Measurements from ENCODE around the gene MAPK10. TPM values are rescaled to one million over a fixed set of nuclear protein-coding genes. Genes with fewer than 3 reads are reported as not detected.

MAPK10 gene
- total RNA-seq, 1 donor from 2014 or later, result 2.0 TPM

DNA sequence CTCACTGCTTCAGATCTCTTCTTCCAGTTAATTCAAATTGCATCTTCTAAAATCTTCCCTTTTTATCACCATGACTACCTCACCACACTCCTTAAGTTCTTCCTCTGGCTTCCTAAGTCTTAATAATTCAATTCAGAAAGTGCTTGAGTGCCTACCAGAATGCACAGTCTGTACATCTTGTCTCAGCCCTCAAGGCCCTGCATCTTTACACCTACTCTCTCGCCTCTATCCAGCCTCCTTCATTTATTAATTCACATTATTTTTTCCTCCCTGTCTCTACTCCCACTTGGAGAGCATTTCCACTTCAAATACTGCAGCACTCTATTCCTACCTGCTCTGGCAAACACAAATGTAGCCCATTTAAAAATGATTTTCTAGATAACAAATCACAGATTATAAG lies 90.5 kb downstream of the MAPK10 start:
- Mint-ChIP-seq H3K36me3 (ENCODE audit: low read depth, unreplicated experiment) (no peaks in the 10 kb centered on the region), H3K4me3 (ENCODE audit: unreplicated experiment) (no peak overlapping the region), H3K27me3 (ENCODE audit: unreplicated experiment) (peaks cover 1% of the 10 kb centered on the region), H3K9me3 (ENCODE audit: unreplicated experiment) (no peaks in the 10 kb centered on the region), H3K4me1 (ENCODE audit: unreplicated experiment) (no peaks in the 10 kb centered on the region), H3K27ac (ENCODE audit: unreplicated experiment) (no peak overlapping the region)
- TF ChIP-seq, protein P1, sequence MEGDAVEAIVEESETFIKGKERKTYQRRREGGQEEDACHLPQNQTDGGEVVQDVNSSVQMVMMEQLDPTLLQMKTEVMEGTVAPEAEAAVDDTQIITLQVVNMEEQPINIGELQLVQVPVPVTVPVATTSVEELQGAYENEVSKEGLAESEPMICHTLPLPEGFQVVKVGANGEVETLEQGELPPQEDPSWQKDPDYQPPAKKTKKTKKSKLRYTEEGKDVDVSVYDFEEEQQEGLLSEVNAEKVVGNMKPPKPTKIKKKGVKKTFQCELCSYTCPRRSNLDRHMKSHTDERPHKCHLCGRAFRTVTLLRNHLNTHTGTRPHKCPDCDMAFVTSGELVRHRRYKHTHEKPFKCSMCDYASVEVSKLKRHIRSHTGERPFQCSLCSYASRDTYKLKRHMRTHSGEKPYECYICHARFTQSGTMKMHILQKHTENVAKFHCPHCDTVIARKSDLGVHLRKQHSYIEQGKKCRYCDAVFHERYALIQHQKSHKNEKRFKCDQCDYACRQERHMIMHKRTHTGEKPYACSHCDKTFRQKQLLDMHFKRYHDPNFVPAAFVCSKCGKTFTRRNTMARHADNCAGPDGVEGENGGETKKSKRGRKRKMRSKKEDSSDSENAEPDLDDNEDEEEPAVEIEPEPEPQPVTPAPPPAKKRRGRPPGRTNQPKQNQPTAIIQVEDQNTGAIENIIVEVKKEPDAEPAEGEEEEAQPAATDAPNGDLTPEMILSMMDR (IDR thresholded peaks at IDR 0.05; ENCODE audit: unreplicated experiment), result no peak
- DNase-seq (ENCODE audit: low spot score), result no peak

DNA sequence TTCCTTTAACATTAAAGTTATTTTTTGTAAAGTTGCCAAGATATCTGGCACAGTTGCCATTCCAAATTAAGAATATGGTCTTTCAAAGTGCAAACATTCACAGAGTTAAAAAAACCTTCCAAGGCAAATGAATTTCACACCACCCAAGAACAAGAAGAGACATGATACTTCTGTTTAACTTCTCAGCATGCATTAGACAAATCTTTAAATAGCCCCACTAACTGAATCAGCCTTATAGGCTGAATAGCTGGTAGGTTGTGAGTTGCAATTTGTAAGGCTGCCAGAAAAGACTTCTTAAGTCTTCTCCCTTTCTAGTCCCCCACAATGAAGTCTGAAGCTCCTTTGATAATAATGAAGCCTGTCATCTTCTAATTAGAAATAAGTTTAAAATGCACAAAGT lies 95.6 kb downstream of the MAPK10 start:
- no peak for DNase-seq (ENCODE audit: low spot score)
- no peak overlapping the region for H3K4me3 Mint-ChIP-seq (ENCODE audit: unreplicated experiment)
- H3K4me1 Mint-ChIP-seq (ENCODE audit: unreplicated experiment), result no peaks in the 10 kb centered on the region
- no peaks in the 10 kb centered on the region for H3K36me3 Mint-ChIP-seq (ENCODE audit: low read depth, unreplicated experiment)
- no peaks in the 10 kb centered on the region for H3K9me3 Mint-ChIP-seq (ENCODE audit: unreplicated experiment)
- peaks cover 1% of the 10 kb centered on the region for H3K27me3 Mint-ChIP-seq (ENCODE audit: unreplicated experiment)
- TF ChIP-seq, protein P1 (IDR thresholded peaks at IDR 0.05; ENCODE audit: unreplicated experiment), result no peak
- H3K27ac Mint-ChIP-seq (ENCODE audit: unreplicated experiment), result no peak overlapping the region

DNA sequence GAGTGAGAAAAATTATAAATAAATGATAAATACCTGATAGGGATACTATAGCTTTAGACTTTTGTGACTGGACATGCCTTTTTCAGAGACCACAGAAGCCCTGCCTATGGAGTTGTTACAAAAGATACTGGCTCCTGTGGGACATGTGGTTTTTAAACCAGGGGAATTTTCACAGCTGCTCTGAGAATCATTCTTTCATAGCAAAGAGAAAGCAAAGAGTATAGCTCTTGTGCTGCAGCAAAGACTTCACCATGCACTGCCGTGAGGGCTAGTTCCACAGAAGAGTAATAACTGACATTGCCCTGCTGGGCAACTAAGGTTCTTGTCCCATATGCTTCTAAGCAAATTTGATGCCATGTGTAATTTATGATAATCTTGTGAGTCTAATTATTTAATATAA lies 98.2 kb downstream of the MAPK10 start:
- no peak overlapping the region for H3K4me3 Mint-ChIP-seq (ENCODE audit: unreplicated experiment)
- peaks cover 1% of the 10 kb centered on the region for H3K27me3 Mint-ChIP-seq (ENCODE audit: unreplicated experiment)
- H3K9me3 Mint-ChIP-seq (ENCODE audit: unreplicated experiment), result no peaks in the 10 kb centered on the region
- no peaks in the 10 kb centered on the region for H3K36me3 Mint-ChIP-seq (ENCODE audit: low read depth, unreplicated experiment)
- no peaks in the 10 kb centered on the region for H3K4me1 Mint-ChIP-seq (ENCODE audit: unreplicated experiment)
- H3K27ac Mint-ChIP-seq (ENCODE audit: unreplicated experiment), result no peak overlapping the region
- TF ChIP-seq, protein P1 (IDR thresholded peaks at IDR 0.05; ENCODE audit: unreplicated experiment), result no peak
- no peak for DNase-seq (ENCODE audit: low spot score)

DNA sequence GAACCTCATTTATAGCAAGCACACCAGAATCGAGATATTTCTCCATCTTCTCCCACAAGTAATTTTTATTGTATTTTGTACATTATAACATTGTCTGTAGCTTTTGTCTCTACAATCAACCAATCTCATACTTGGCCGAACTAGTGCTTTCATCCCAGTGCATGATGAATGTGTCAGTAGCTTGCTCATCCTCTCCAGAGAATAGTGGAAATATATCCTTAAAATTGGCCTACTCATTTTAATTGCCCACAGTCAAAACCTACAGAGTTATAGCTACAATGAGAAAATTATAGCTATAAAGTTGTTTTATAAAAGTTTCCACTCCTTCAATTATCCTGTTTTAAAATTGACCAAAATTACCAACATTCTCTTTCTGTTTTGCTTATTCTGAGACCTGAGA lies 103.8 kb downstream of the MAPK10 start:
- Mint-ChIP-seq H3K4me3 (ENCODE audit: unreplicated experiment) (no peak overlapping the region), H3K9me3 (ENCODE audit: unreplicated experiment) (no peaks in the 10 kb centered on the region), H3K36me3 (ENCODE audit: low read depth, unreplicated experiment) (no peaks in the 10 kb centered on the region), H3K4me1 (ENCODE audit: unreplicated experiment) (no peaks in the 10 kb centered on the region), H3K27me3 (ENCODE audit: unreplicated experiment) (no peaks in the 10 kb centered on the region), H3K27ac (ENCODE audit: unreplicated experiment) (no peak overlapping the region)
- TF ChIP-seq, protein P1 (IDR thresholded peaks at IDR 0.05; ENCODE audit: unreplicated experiment), result no peak
- DNase-seq (ENCODE audit: low spot score), result no peak

DNA sequence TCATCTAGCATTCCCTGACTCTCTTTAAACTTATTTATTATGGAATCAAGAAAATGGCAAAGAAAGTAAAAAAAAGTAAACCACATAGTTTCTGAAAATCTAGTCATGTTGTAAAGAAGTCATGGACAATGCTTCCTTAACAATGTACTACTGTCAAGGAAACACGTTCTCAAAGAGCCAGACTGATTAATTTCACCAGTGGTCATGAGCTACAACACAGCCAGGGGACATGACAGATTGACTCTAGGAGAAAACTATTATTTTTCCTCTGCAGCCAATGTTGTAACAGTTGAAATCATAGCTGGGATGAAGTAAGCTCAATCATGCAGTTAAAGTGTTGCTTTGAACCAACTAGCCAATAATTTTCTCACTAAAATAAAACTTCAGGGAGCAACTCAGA lies 109.2 kb downstream of the MAPK10 start:
- no peak for DNase-seq (ENCODE audit: low spot score)
- Mint-ChIP-seq H3K4me1 (ENCODE audit: unreplicated experiment) (no peaks in the 10 kb centered on the region), H3K9me3 (ENCODE audit: unreplicated experiment) (no peaks in the 10 kb centered on the region), H3K4me3 (ENCODE audit: unreplicated experiment) (no peak overlapping the region), H3K27ac (ENCODE audit: unreplicated experiment) (no peak overlapping the region), H3K27me3 (ENCODE audit: unreplicated experiment) (no peaks in the 10 kb centered on the region), H3K36me3 (ENCODE audit: low read depth, unreplicated experiment) (no peaks in the 10 kb centered on the region)
- TF ChIP-seq, protein P1 (IDR thresholded peaks at IDR 0.05; ENCODE audit: unreplicated experiment), result no peak
